Subcutaneous adipose tissue (tissue), 4 donors: Measurements from ENCODE around the gene BTF3. TPM values are rescaled to one million over a fixed set of nuclear protein-coding genes. Genes with fewer than 3 reads are reported as not detected.

Experiments
- total RNA-seq, 4 donors: library from RNA; depleted of rRNA; stranded (reverse); fragments of >200 nt; gene quantifications; one replicate each; pipeline ENCODE4 v1.1.0, GENCODE V29; 2016
- TF ChIP-seq, protein P1 (sequence below): fragments of 450-650 bp; IDR thresholded peaks from one replicate; pipeline ENCODE4 v1.5.1; 2016; ENCODE audit warnings: low read depth, mild to moderate bottlenecking, control low read depth, antibody characterized with exemption, moderate library complexity

BTF3 gene
- total RNA-seq, 4 donors from 2014 or later, result 429 to 545 (median 461) TPM

DNA sequence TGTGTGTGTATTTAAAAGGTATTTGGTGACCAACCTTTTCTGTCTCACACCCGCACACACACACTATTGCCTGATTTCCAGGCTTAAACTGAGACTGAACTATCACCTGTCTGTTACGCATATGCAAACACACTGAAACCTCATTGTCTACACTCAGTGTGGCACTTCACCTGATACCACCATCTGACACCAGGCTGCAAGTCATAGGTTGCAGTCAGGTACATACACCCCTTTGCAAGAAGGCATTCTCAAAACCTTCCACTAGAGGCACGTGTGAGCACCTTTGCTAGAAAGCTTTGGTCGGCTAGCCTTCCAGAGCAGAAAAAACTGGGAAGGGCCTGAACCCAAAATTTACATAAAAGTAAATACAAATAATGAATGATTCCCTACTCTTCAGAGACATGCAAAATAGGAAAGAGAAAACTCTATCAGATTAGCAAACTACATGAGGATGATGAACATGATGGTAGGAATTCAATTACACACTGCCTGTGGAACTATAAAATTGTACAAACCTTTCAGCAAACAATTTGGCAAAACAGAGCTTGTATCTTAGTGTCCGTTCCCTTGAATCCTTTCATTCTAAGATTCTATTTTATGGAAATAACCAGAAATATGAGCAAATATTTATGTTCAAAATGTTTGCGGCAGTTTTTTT is 43.7 kb upstream of the BTF3 start:
- TF ChIP-seq, protein P1, sequence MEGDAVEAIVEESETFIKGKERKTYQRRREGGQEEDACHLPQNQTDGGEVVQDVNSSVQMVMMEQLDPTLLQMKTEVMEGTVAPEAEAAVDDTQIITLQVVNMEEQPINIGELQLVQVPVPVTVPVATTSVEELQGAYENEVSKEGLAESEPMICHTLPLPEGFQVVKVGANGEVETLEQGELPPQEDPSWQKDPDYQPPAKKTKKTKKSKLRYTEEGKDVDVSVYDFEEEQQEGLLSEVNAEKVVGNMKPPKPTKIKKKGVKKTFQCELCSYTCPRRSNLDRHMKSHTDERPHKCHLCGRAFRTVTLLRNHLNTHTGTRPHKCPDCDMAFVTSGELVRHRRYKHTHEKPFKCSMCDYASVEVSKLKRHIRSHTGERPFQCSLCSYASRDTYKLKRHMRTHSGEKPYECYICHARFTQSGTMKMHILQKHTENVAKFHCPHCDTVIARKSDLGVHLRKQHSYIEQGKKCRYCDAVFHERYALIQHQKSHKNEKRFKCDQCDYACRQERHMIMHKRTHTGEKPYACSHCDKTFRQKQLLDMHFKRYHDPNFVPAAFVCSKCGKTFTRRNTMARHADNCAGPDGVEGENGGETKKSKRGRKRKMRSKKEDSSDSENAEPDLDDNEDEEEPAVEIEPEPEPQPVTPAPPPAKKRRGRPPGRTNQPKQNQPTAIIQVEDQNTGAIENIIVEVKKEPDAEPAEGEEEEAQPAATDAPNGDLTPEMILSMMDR, result no peak

DNA sequence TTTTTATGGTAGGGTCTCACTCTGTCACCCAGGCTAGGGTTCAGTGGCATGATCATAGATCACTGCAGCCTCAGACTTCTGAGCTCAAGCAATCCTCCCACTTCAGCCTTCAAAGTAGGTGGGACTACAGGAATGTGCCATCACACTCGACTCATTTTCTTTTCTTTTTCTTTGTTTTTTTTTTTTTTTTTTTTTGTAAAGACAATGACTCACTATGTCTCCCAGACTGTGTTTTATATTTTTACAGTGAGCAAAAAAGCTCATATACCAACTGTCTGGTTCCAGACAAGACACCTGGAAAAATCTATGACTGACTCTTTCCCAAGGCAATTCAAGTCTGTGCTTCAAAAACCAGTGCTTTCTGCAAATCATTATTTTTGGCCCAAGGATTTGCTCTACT is 38.9 kb upstream of the BTF3 start:
- TF ChIP-seq, protein P1, result no peak

DNA sequence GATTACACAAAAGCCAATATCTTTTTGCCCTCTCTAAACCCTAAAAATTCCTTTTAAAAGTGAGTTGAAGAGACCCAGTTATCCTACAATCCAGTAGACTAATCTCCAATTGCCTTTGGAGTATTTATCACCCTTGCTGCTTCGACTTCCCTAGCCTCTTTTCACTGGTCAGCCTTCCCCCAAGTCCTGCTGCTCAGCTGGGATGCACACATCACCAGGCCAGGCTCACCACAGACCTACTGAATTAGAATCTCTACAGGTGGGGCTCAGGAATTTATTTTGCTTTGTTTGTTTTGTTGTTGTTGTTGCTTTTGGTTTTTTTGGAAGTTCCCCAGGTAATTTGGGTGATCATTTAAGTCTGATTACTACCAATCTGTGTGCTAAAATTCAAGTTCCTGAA is 38.1 kb upstream of the BTF3 start:
- TF ChIP-seq, protein P1, result no peak

DNA sequence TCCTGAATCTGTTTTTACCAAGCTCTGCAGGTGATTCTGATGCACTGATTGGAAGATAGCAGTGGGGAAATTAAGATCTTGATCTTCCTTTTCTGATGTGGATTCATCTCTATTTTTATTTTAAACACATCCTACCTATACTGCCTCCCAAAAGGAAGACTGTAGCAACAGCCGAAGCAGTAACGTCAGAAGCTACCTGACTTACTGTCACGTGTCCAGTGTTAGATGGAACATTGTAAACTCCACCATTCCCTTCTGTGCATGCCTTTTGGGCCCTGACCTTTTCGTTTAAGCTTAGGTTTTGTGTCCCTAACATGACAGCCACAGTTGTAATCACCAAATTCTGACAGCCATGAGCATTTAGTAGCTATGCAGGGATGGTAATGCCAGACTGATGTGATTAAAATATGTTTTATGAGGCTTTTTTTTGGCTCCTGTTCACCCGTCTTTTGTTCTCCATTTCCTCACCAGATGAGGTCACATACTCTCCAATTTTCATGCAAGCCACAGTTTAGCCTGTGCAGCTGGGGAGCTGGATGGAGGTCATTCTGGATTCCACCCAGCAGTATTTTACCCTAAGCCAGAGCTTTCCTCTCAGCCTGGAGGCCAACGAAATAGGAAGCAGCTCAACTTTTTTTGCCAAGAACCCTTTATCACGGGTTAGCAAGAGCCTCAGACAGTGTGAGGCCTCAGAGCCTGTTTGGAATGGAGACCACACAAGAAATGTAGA is 34.1 kb upstream of the BTF3 start:
- TF ChIP-seq, protein P1, result no peak

DNA sequence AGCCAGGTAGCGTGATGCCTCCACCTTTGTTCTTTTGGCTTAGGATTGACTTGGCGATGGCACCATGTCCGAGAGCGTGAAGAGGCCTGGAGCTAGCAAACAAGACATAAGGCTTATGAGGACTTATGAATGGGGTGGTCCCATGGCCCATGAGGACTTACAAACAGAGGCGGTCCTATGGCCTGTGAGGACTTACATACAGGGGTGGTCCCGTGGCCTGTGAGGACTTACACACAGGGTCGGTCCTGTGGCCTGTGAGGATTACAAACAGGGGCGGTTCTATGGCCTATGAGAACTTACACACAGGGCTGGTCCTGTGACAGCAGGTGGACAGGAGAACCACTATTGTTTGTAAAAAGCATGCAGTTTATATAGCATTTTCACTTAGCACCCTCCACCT is 28.4 kb upstream of the BTF3 start:
- TF ChIP-seq, protein P1, result no peak

DNA sequence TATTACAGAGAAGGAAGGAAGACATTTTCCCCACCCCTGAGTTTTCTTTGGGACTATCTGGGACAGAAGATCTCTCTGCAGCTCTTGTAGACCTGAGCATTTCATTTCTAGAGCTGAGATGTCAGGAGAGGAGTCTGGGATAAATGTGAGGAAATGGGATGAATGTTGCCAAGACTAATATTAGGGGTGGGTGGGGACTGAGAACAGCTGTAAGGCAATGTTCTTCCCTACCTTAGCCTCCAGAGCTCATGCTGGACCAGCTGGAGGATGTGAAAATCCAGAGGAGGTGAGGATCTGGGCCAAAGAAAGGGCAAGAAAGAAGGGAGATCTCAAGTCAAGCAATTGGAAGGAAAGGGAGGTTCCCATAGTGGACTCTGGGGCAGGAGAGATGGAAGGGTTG is 26.6 kb upstream of the BTF3 start:
- TF ChIP-seq, protein P1, result no peak

DNA sequence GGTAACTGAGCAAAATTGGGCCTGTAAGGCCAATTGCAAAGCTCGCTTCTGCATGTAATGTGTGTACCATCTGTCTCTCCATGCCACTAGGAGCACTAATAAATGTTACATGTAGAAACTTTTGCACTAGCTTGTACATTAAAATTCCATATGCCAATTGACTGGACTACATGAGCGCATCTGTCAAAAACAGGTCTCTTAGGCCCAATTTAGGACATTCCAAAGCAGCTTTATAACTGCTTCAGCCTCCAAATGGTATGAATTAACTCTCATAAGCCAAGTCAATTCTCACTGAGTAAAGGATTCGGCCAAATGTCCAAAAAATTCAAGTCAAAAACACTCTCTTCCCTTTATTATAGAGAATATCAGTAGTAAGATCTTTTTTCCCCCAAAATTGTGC is 26.1 kb upstream of the BTF3 start:
- TF ChIP-seq, protein P1, result no peak
